ENCODE results near the gene KLRC3.
"Not testable (repeated sequence)": the region's sequence is repeated elsewhere in the genome, so short reads cannot be mapped to it uniquely, and the experiment has no call there.

The KLRC3 gene

DNA sequence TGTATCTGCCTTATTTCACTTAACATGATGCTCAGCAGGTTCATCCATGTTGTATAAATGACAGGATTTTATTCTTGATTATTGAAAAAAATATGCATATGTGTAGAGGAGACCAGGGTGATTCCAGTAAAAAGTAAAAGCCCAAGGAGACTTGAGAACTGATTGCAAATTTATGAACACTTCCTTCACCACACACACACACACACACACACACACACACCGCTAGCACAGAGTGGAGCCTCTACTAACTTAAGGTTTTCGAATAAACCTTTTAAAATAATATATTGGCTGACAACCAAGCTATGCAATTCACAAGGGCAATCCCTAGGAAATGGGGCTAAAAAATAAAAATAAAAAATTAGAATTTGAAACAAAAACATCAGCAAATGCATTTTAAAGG is 22.2 kb downstream of the KLRC3 start:
- no peak for DNase-seq

DNA sequence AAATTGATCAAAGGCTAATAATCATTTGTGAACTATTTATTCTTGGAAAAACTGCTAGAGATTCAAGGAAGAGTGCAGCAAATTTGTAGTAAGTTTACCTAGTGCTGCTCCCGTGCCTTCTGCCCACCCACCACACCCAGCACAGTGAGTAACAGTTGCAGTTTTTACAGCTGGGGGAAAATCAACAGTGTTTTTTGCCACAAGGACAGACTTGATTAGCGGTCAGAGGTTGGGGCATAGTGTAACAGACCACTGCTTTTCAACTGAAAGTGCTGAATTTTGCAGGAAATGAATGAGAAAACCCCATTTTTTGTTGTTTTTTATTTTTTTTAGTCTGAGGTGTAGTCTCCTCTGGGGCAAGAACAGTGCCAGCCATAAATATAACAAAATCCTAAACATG is 23.1 kb downstream of the KLRC3 start:
- no peak for DNase-seq

DNA sequence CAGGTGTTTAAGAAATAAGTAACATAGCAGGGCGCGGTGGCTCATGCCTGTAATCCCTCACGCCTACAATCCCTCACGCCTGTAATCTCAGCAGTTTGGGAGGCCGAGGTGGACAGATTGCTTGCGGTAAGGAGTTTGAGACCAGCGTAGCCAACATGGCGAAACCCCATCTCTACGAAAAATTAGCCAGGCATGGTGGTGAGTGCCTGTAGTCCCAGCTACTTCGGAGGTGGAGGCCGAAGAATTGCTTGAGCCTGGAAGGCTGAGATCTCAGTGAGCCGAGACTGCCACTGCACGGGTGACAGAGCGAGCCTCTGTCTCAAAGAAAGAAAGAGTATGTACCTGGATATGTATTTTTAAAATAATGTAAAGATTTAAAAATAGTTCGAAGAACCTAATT is 24.2 kb downstream of the KLRC3 start:
- not testable (repeated sequence) for DNase-seq

DNA sequence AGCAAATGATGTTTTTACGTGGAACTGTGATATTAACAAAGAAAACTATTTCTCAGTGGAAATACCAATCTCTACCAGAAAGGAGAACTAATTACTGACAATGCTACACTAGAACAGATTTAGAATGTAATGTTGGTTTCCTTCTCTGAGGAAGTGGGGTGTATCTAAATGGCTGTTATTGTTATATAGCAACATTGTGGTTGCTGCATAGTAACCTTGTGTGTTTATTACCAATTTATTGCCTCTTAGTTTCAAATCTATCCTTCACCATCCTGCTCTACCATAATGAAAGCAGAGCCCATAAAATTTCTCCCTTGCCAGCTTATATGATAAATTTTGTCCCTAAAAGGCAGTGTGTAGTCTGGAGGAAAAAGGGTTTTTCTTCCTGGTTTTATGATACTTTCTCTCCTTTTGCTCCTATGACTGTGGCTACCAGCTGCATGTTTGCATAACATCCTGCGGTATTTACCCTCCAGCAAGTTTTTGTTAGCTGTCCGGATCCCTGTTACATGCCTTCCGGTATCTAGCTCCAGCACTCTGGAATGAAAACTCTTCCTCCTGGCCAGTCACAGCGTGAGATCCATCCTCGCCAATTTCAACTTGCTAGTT is 24.9 kb downstream of the KLRC3 start:
- peak; percentile 47 for DNase-seq

DNA sequence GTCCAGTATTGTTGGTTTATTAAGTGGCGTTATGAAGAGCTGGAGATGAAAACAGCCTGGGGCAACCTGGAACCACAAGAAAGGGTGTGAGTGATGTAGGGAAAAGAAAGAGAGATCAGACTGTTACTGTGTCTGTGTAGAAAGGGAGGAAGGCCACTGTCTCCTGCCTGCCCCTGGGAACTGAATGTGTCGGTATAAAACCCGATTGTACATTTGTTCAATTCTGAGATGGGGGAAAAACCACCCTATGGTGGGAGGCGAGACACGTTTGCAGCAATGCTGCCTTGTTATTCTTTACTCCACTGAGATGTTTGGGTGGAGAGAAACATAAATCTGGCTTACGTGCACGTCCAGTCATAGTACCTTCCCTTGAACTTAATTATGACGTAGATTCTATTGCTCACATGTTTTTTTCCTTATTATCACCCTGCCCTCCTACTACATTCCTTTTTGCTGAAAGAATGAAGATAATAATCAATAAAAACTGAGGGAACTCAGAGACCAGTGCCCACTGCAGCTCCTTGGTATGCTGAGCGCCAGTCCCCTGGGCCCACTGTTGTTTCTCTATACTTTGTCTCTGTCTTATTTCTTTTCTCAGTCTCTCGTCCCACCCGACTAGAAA is 25.8 kb downstream of the KLRC3 start:
- DNase-seq: not testable (repeated sequence)

DNA sequence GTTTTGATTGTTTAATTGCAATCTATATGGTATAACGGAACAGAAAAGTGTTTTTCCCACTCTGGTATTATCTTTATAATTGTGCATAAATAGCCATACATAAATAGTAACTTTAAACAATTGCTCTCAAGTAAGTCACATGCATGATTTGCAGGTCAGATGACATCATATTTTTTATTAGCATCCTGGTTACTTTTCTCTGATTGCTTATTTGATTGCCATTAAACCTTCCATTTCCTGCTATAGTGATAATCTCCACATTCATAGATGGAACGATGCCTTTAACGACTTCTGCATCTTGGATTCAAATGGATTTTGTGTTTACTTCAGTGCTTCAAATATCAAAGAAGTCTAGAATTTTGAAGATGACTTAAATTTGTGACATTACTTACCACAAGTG is 27.1 kb downstream of the KLRC3 start:
- DNase-seq: no peak

DNA sequence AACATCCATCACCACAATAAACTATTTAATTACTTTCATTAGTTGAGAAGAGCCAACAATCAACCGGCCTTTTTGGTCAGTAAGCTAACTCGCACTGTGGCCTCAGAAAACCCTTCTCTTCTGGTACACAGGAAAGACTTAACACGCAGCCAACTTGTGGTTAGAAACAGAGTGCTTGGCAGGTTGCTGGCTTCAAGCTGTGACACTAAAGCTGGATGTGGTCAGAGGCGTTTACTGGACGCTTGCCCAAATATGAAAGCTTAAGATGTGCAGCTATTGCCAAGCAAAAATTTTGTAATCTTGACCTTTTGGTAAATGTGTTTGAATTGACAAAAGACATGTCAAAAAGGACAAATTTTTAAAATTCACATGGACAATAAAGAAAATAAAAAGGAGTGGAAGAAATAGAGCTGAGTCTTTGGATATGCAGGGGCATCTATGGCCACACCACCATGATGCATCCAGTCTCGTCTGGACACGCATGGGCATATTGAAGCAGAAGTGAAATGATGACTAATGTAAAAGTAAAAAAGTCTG is 27.9 kb downstream of the KLRC3 start:
- no peak for DNase-seq

DNA sequence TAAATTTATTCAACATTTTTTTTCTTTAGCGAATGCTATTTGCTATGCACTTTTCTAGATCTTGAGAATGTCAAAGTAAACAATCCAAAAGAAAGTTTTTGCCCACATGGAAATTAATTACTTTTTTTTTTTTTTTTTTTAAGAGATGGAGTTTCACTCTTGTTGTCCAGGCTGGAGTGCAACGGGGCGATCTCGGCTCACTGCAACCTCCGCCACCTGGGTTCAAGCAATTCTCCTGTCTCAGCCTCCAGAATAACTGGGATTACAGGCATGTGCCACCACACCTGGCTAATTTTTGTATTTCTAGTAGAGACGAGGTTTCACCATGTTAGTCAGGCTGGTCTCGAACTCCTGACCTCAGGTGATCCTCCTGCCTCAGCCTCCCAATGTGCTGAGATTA is 29.4 kb downstream of the KLRC3 start:
- not testable (repeated sequence) for DNase-seq

DNA sequence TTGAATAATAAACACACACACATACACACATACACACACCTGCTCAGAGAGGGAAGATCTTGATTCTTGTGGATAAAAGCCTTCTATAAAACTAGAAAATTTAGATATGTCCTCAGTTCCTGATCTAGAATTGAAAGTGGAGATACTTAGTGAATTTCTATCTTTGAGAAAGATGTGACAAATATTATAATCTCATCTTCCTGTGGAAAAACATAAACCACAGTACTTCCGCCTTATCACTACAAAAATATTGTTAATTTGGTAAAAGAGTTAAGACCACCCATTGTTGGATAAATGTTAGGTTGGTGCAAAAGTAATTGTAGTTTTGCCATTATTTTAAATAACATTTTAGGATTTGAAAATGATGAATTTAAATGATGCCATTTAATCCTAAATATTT is 30.5 kb downstream of the KLRC3 start, which contains the start of gene KLRK1:
KLRK1 (minus strand) TSS at position 138 of the 400 bp plus-strand sequence. CDS start 1,231 bp downstream, outside the sequence.
- no peak for DNase-seq

DNA sequence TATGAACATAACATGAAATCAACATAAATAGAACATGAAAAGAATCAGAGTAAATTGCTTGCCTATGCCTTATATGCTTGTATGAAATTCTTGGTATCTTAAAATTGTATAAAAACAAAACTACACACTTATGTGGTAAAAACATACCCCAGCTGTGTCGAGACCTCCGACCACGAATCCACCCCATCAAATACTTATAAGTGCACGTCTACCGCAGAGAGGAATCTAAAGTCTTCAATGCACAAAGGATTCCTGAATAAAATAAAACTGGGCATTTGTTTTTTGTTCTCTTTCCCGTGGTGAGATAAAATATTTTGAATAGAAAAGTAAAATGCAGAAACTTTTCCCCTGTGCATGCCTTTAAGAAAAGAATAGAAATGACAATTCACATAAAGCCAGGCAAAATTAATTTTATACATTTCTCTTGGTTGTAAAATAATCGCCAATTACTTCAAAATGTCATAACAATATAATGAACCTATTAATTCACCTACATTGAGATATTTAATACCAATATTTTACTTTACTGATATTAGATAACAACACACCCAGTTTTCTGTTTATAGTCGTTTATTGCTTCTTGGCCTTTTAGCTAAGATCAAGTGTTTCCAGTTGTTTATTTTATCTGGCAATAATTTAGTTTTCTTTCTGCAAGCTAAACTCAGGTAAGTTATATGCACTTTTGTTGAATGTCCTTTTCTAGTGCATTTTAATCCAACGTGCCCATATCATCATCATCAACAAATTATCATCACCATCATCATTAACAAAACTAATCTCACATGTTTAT is 31.6 kb downstream of the KLRC3 start:
- DNase-seq: no peak

DNA sequence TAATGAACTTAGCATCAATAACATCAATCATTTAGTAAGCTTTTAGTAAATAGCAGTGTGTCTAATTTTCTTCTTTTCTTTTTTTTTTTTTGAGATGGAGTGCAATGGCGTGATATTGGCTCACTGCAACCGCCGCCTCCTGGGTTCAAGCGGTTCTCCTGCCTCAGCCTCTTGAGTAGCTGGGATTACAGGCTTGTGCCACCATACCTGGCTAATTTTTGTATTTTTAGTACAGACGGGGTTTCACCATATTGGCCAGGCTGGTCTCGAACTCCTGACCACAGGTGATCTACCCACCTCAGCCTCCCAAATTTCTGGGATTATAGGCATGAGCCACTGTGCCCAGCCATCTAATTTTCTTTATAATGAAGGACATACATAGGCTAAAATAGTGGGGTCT is 32.9 kb downstream of the KLRC3 start:
- not testable (repeated sequence) for DNase-seq

DNA sequence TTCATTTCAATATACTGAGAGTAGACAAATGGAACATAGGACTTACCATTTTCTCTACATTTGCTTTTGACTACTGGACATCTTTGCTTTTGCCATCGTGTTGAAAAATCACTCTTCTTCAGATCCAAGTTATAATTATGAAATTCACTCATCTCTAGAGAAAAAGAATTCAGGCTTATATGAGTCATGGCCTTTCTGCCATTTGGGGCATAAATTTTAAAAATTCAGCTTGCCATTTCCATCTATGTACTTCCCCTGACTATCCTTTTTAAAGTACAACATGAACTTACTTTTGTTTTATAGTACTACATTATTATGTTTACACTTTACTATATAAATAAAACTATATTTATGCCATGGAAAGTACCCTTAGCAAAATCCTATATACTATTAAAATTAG is 33.5 kb downstream of the KLRC3 start:
- DNase-seq: no peak

DNA sequence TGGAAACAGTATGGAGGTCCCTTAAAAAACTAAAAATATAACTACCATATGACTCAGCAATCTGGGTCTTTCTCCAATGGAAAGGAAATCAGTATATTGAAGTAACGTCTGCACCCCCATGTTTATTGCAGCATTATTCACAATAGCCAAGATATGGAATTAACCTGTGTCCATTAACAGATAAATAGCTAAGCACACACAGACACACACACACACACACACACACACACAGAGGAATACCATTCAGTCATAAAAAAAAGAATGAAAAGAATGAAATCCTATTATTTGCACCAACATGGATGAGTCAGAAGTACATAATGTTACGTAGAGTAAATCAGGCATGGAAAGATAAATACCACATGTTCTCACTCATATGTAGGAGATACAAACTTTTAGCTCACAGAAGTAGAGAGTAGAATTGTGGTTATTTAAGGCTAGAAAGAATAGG is 35.2 kb downstream of the KLRC3 start:
- no peak for DNase-seq

DNA sequence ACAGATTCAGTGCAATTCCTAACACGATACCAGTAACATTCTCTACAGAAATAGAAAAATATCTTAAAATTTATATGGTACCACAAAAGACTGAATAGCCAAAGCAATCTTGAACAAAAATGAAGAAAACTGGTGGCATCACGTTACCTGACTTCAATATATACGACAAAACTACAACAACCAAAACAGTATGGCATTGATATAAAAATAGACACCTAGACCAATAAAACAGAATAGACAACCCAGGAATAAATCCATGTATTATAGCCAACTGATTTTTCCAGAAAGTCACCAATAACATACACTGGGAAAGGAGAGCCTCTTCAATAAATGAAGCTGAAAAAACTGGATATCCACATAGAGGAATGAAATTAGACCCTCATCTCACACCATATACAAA is 36.2 kb downstream of the KLRC3 start:
- no peak for DNase-seq

DNA sequence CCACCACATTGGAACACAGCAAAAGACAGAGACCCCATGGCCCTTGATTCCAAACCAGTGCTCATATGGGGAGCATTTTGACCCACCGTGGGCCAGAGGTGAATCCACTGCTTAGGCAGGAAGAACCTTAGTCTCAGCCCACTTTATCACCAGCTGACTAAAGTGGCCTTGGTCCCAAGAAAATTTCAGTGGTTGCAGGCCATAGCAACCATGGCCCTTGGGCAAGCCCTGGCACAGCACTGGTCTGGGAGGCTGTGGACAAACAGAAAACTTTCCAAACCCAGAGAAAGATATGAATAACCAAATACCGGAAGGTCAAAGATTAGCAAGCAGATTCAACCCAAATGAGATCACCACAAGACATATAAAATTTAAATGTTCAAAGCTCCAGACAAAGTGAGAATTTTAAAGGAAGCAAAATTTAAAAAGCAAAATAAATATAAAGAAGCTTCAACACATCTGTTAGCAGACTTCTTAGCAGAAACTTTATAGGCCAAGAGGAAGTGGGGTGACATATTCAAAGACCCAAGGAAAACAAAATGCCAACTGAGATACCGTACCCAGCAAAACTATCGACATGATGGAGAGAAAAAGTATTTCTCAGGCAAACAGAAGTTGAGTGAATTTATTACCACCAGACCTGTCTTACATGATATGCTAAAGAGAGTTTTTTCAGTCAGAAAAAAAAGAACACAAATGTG is 38.3 kb downstream of the KLRC3 start:
- DNase-seq: no peak

DNA sequence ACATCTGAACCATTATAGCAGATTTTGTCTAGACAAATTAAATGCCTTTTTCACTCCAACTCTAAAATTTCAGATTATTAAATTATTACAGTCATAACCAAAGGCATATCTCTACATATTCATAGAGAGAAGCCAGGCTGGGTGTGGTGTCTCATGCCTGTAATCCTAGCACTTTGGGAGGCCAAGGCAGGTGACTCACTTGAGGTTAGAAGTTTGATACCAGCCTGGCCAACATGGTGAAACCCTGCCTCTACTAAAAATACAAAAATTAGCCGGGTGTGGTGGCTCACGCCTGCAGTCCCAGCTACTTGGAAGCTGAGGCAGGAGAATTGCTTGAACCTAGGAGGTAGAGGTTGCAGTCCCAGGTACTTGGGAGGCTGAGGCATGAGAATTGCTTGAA is 41.7 kb downstream of the KLRC3 start:
- not testable (repeated sequence) for DNase-seq

DNA sequence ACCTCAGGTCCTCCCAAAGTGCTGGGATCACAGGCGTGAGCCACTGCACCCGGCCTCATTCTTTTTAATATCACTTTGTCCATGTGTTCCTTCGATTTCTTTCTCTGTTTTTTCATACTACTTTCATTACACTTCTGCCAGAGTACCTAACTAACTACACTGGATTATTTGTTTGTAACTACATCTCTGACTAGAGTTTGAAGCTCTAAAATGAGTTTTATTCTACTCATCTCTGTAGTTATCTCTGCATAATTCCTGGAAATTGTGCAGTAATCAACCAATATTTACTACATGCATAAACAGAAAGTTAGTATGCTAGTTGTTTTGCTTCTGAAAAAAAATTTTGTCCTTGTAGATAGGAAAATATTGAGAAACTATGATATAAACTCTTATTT is 45.8 kb downstream of the KLRC3 start:
- DNase-seq: no peak

DNA sequence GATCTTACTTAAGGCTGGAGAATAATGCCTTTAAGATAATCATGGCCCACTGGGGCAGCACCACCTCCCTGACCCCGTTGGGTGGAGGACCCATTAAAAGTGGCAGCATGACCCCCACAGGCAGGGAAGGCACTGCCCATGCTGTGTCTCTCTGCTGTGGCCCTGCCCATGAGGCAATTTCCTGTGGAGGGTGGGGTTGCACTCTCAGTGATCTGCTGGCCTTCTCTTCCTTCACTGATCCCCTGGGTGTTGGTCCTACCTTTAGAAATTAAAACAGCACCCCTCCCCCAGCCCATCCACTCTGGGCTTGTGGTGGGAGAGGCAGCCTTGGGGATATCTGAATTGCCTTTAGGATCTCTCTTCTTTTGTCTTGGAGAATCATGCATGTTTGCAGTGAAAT is 47.8 kb downstream of the KLRC3 start:
- DNase-seq: no peak

DNA sequence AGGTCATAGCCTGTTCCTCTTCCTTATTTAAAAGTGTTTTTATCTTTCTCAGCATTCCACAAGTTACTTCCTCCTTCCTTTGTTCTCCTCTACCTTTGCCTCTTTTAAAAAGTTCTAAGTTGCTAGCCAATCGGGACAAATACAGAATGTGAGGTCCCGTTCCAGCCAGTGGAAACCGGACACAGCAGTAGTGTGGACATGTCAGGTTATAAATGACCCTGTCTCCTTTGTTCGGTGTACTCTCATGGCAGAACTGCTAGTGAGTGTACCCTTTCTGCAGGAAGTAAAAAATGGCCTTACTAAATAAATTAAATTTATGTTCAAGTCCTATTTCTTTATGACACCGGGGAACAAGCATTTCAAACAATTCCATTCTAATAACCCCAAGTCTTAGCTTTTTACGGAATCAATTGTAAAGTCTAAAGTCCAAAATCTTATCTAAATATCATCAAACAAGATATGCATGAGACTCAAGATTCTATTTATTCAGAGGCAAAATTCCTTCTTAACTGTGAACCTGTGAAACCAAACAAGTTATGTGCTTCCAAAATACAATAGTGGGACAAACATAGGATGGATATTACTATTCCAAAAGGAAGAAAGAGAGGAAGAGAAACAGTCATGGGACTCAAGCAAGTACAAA is 48.4 kb downstream of the KLRC3 start:
- not testable (repeated sequence) for DNase-seq

DNA sequence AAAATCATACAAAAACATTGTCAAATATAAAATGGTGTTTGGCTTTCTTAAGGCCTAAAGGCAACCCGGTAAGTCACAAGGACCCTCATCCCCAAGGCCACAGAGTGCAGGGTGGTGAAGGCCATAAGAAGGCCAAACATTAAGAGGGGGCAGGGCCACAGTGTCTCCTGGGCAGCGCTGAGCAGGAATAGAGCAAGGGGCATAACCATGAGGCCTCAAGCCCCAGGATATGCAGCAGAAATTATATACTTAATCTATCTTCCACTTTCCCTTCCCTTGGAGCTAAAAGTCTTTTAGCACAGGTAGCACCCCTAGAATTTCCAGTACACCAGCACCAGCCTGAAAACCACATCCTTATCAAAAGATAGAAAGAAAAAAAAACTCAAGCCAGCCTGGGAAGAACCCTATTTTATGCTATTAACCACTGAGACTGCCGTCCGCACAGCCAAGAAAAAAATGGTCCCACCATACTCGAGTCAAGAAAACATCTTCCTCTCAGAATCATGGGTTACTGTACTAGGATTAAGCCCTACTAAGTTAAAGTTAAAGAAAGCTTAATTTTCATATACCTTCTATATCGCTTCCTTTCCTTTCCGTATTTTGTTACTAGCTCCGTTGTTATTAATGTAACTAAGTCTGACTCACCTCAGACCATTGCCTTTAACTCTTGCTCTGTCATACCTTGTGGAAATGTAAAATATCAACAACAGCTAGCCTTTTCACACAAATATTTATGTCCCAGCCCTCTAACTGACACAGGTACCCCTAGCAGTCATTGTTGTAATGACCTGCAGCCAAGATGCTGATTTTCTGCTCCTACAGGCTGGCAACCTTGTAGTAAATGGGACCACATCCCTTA is 50.6 kb downstream of the KLRC3 start:
- DNase-seq: no peak

Data from T1000 (cell line).